Body of pancreas (tissue), 4 donors: ENCODE measurements around the gene TMCO6. TPM values are rescaled to one million over a fixed set of nuclear protein-coding genes. Genes with fewer than 3 reads are reported as not detected.
A peak's percentile ranks its signal among the peaks of the same experiment; 100 is the strongest.
"Not testable (repeated sequence)": the region's sequence is repeated elsewhere in the genome, so short reads cannot be mapped to it uniquely, and the experiment has no call there.

ENCODE experiments used
- ATAC-seq: fragments of 150-250 bp; one replicate; pipeline ENCODE4 v1.9.1; 2016
- DNase-seq, 4 donors: peaks; one replicate each; pipeline ENCODE4 v3.0.0-alpha.2; 2019
- H3K27ac ChIP-seq, 4 donors: fragments of 200-600 bp; sonication (generic); 1 replicate in 3 of 4; 2 replicates in 1 of 4; pipeline versions ENCODE4 v1.5.1 to v1.6.1; 2016 to 2019; ENCODE audit warnings: mild to moderate bottlenecking in 1 of 4, mixed read lengths in 1 of 4, moderate library complexity in 1 of 4
- H3K27me3 ChIP-seq, 2 donors: fragments of 200-600 bp; sonication (generic); one replicate each; pipeline ENCODE4 v1.6.0; 2016; ENCODE audit warnings: mild to moderate bottlenecking in 1 of 2
- H3K36me3 ChIP-seq, 2 donors: fragments of 200-600 bp; sonication (generic); replicated peaks in 1 of 2; 2 replicates each; pipeline ENCODE4 v1.5.1; 2016; ENCODE audit warnings: low read depth in 2 of 2; ENCODE audit not compliant: insufficient read depth in 1 of 2
- H3K4me1 ChIP-seq: fragments of 200-600 bp; sonication (generic); one replicate; pipeline ENCODE4 v1.6.0; 2016
- H3K4me3 ChIP-seq, 2 donors: fragments of 200-600 bp; sonication (generic); 1 replicate in 1 of 2; 2 replicates in 1 of 2; pipeline ENCODE4 v1.5.1; 2016 to 2019
- H3K9me3 ChIP-seq, 3 donors: fragments of 200-600 bp; sonication (generic); 1 replicate in 2 of 3; 2 replicates in 1 of 3; pipeline ENCODE4 v1.5.1; 2016
- CTCF ChIP-seq, 7 experiments: fragments of 450-650 bp in 4 of 7; fragments of 200-600 bp in 3 of 7; sonication (generic) in 3 of 7; IDR thresholded peaks; one replicate each; pipeline ENCODE4 v1.5.1; 2016 to 2019; ENCODE audit warnings: antibody characterized with exemption in 7 of 7
- POLR2A ChIP-seq, 3 donors: fragments of 450-650 bp; IDR thresholded peaks; one replicate each; pipeline ENCODE4 v1.6.1; 2016; ENCODE audit warnings: antibody characterized with exemption in 3 of 3, mild to moderate bottlenecking in 2 of 3
- WGBS, 2 donors: methylation state at CpG; one replicate each; pipeline ENCODE4 v1.1.5; 2017; 5-methylcytosine and 5-hydroxymethylcytosine counted together
- intact Hi-C: fragments of 100-400 bp; cut with DNase I; formaldehyde crosslinking; loops from one replicate; pipeline ENCODE4 v1.15.1; 2023
- total RNA-seq, 2 donors: library from RNA; depleted of rRNA; stranded (reverse); fragments of >200 nt; gene quantifications; one replicate each; pipeline ENCODE4 v1.1.0, GENCODE V29; 2016

TMCO6 gene
- total RNA-seq, 2 donors from 2014 or later, result 14.5 to 58.7 TPM

- no peaks in the 10 kb centered on the region for H3K9me3 ChIP-seq
- no peak for ATAC-seq
- no peak overlapping the region for H3K4me3 ChIP-seq
- WGBS, 2 donors, result 63 to 76% methylated on average over 10 of the region's 10 CpGs
- DNase-seq, result no peak
- no peaks in the 10 kb centered on the region for H3K36me3 ChIP-seq
- no peak for TF ChIP-seq CTCF (IDR thresholded peaks at IDR 0.05)
- TF ChIP-seq POLR2A (IDR thresholded peaks at IDR 0.05), result no peak
- peaks cover 37% of the 10 kb centered on the region for H3K4me1 ChIP-seq
- intact Hi-C loops, result no loop called here
- no peaks in the 10 kb centered on the region for H3K27me3 ChIP-seq
- H3K27ac ChIP-seq, result no peak overlapping the region
Measured at GRCh38 chr5:140637371-140638100, 1.7 kb upstream of the TMCO6 start.

GRCh38 chr5:140638898-140639147 lies 428 bp upstream of the TMCO6 start:
- peak overlapping the region; percentile 65 to 89 (median 82) for H3K27ac ChIP-seq
- H3K9me3 ChIP-seq, H3K27me3 ChIP-seq, intact Hi-C loops, H3K4me3 ChIP-seq, DNase-seq, H3K36me3 ChIP-seq, ATAC-seq: not testable (repeated sequence)
- WGBS, 2 donors, result 6 to 13% methylated on average over 9 of the region's 9 CpGs
- peaks cover 27% of the 10 kb centered on the region for H3K4me1 ChIP-seq

- ATAC-seq (no peak), DNase-seq (no peak)
- peaks cover 0 to 7% of the 10 kb centered on the region in 2 donors for H3K36me3 ChIP-seq
- H3K4me1 ChIP-seq, result peaks cover 37% of the 10 kb centered on the region
- intact Hi-C loops, result loop anchor here (10.0 kb wide), 1 partner anchor 77 kb away; the partner anchor contains the start of genes APBB3 and SLC35A4
- H3K4me3 ChIP-seq, result no peak overlapping the region
- H3K9me3 ChIP-seq, result no peaks in the 10 kb centered on the region
- 79 to 81% methylated on average over 8 of the region's 8 CpGs for WGBS, 2 donors
- no peaks in the 10 kb centered on the region for H3K27me3 ChIP-seq
- H3K27ac ChIP-seq, result no peak overlapping the region
- no peak for TF ChIP-seq CTCF (IDR thresholded peaks at IDR 0.05)
- TF ChIP-seq POLR2A (IDR thresholded peaks at IDR 0.05), result no peak
Measured at GRCh38 chr5:140641716-140642115, 2.5 kb downstream of the TMCO6 start.

- DNase-seq (no peak), ATAC-seq (no peak)
- Histone ChIP-seq H3K4me1 (peaks cover 38% of the 10 kb centered on the region), H3K36me3 (peaks cover 0 to 7% of the 10 kb centered on the region in 2 donors), H3K9me3 (no peaks in the 10 kb centered on the region), H3K27me3 (no peaks in the 10 kb centered on the region), H3K27ac (no peak overlapping the region), H3K4me3 (no peak overlapping the region)
- WGBS, 2 donors, result 59 to 67% methylated on average over 3 of the region's 3 CpGs
- intact Hi-C loops, result loop anchor here (10.0 kb wide), 1 partner anchor 78 kb away; the partner anchor contains the start of genes APBB3 and SLC35A4
- no peak for TF ChIP-seq POLR2A (IDR thresholded peaks at IDR 0.05)
- TF ChIP-seq CTCF (IDR thresholded peaks at IDR 0.05), result no peak
Measured at GRCh38 chr5:140642718-140643117, 3.5 kb downstream of the TMCO6 start.

- no peaks in the 10 kb centered on the region for H3K9me3 ChIP-seq
- no peaks in the 10 kb centered on the region for H3K27me3 ChIP-seq
- H3K4me3 ChIP-seq, result peak overlapping the region; percentile 43 to 44
- no peak for TF ChIP-seq CTCF (IDR thresholded peaks at IDR 0.05)
- TF ChIP-seq POLR2A (IDR thresholded peaks at IDR 0.05), result no peak
- intact Hi-C loops, result loop anchor here (10.0 kb wide), 1 partner anchor 82 kb away; the partner anchor contains the start of genes APBB3 and SLC35A4
- WGBS, 2 donors, result 0 to 1% methylated on average over 16 to 27 of the region's 27 CpGs
- H3K27ac ChIP-seq, result peak overlapping the region; percentile 47 to 85 (median 70)
- peak; percentile 8 for ATAC-seq
- H3K36me3 ChIP-seq, result peaks cover 6 to 18% of the 10 kb centered on the region in 2 donors
- H3K4me1 ChIP-seq, result peaks cover 19% of the 10 kb centered on the region
- no peak for DNase-seq
Measured at GRCh38 chr5:140647042-140647419, 7.8 kb downstream of the TMCO6 start.
